Measurements from ENCODE around the gene XRCC2.
"Not testable (repeated sequence)": the region's sequence is repeated elsewhere in the genome, so short reads cannot be mapped to it uniquely, and the experiment has no call there.

The XRCC2 gene

GRCh38 chr7:152663931-152664330 is 12.0 kb downstream of the XRCC2 start:
- no peak for DNase-seq (ENCODE audit: low spot score)

GRCh38 chr7:152663148-152663740 is 12.7 kb downstream of the XRCC2 start:
- no peak for DNase-seq (ENCODE audit: low spot score)

GRCh38 chr7:152661479-152661878 is 14.5 kb downstream of the XRCC2 start:
- DNase-seq (ENCODE audit: low spot score): no peak

- no peak for DNase-seq (ENCODE audit: low spot score)
These were observed 15.9 kb downstream of the XRCC2 start for GRCh38 chr7:152660021-152660420.

DNA sequence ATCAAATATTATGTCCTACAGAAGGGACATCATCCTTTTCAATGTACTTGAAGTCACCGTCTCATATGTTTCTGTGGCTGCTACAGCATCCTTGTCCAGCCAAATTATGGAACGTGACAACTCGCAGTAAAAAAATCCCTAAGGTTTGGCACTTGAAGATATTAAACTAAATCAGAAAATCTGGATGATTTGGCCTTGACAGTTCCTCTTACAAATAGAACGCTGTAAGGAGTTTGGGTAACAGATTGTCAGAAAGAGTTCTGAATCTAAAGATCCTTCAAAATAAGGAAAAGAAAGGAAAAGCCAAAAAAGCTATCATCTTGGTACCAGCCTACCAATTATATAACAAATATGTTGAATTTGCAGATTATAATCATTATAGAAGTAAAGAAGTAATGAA is 21.0 kb downstream of the XRCC2 start:
- DNase-seq (ENCODE audit: low spot score): no peak

DNA sequence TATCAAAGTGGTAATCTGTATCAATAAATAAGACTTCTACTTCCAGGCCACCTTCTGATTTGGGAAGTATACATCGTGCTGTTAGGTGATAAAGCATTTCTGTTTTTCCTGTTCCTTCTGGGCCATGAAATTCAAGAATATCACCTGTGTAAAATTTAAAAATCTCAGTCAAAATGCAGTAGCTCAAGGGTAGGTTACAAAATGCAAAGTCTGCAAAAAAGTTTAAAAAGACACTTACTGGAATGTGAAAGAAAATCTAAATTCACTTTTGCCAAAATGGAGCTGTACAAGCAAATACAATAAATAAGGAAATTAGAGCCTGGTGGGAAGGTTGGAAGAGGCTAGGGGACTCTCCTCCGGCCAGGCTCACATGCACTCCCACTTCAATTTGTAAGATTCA is 26.7 kb downstream of the XRCC2 start:
- no peak for DNase-seq (ENCODE audit: low spot score)

DNA sequence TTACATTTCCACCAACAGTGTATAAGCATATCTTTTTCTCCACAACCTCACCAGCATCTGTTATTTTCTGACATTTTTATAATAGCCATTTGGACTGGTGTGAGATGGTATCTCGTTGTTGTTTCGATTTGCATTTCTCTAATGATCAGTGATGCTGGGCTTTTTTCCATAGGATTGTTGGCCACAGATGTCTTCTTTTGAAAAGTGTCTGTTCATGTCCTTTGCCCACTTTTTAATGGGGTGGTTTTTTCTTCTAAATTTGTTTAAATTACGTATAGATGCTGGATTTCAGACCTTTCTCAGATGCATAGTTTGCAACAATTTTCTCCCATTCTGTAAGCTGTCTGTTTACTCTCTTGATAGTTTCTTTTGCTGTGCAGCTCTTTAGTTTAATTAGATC is 28.9 kb downstream of the XRCC2 start:
- DNase-seq (ENCODE audit: low spot score): no peak

DNA sequence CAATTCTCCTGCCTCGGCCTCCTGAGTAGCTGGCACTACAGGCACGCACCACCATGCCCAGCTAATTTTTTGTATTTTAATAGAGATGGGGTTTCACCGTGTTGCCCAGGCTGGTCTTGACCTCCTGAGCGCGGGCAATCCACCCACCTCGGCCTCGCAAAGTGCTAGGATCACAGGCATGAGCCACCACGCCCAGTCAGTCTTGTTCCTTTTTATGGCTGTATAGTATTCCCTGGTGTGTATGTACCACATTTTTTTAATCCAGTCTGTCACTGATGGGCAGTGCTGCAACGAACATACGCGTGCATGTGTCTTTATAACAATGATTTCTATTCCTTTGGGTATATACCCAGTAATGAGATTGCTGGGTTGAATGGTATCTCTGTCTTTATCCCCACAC is 29.4 kb downstream of the XRCC2 start:
- not testable (repeated sequence) for DNase-seq (ENCODE audit: low spot score)

- DNase-seq (ENCODE audit: low spot score): no peak
These were observed 31.9 kb downstream of the XRCC2 start for GRCh38 chr7:152643979-152644559.

GRCh38 chr7:152641384-152641783 is 34.6 kb downstream of the XRCC2 start:
- DNase-seq (ENCODE audit: low spot score): no peak

DNA sequence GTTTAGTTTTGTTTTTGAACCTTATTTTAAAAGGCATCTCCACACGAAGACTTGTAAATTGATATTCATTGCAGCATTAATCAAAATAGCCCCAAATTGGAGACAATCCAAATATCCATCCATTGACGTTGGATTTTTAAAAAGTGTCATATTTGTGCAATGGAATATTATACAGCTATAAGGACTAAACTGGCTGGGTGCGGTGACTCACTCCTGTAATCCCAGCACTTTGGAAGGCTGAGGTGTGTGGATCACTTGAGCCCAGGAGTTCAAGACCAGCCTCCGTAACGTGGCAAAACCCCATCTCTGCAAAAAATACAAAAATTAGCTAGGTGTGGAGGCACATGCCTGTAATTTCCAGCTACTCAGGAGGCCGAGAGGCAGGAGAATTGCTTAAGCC is 35.1 kb downstream of the XRCC2 start:
- DNase-seq (ENCODE audit: low spot score): no peak

- DNase-seq (ENCODE audit: low spot score): no peak
These were observed 37.9 kb downstream of the XRCC2 start for GRCh38 chr7:152637920-152638580.

- DNase-seq (ENCODE audit: low spot score): no peak
These were observed 38.8 kb downstream of the XRCC2 start for GRCh38 chr7:152637161-152637560.

GRCh38 chr7:152636441-152636840 is 39.5 kb downstream of the XRCC2 start:
- DNase-seq (ENCODE audit: low spot score): no peak

- no peak for DNase-seq (ENCODE audit: low spot score)
These were observed 42.4 kb downstream of the XRCC2 start for GRCh38 chr7:152633504-152633903.

DNA sequence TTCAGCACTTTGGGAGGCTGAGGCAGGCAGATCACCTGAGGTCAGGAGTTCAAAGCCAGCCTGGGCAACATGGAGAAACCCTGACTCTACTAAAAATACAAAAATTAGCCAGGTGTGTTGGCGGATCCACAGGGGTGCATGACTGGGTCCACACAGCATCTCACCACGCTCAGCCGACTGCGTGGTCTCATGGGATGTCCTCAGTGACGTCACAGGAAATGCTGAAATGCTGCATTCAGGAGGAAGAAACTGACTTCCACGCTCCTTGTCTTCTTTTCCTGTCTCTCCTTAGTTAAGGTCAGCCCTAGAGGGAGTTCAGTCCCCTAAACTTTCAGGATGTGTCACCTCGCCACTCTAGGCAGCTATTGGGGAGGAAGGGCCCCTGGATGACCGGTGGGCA is 42.9 kb downstream of the XRCC2 start:
- no peak for DNase-seq (ENCODE audit: low spot score)

DNA sequence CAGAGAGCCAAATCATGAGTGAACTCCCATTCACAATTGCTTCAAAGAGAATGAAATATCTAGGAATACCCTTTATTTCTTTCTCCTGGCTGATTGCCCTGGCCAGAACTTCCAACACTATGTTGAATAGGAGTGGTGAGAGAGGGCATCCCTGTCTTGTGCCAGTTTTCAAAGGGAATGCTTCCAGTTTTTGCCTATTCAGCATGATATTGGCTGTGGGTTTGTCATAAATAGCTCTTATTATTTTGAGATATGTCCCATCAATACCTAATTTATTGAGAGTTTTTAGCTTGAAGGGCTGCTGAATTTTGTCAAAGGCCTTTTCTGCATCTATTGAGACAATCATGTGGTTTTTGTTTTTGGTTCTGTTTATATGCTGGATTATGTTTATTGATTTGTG is 47.2 kb downstream of the XRCC2 start:
- not testable (repeated sequence) for DNase-seq (ENCODE audit: low spot score)

GRCh38 chr7:152624228-152624627 is 51.7 kb downstream of the XRCC2 start:
- no peak for DNase-seq (ENCODE audit: low spot score)

DNA sequence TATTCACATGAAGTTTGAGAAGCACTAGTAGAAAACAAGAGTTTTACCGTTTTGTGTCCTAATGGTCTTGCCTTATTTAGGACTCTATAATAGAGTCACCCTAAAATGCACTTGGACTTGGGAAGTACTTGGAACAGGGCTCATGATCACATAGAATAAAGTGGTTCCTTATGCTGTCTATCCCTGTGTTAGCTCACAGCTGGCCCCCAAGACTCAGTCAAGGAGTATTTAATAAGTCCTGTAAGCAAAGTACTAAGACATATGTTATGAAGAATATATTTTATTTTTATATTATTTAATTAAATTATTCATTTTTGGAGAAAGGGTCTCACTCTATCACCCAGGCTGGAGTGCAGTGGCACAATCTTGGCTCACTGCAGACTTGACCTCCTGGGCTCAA is 54.5 kb downstream of the XRCC2 start:
- no peak for DNase-seq (ENCODE audit: low spot score)

DNA sequence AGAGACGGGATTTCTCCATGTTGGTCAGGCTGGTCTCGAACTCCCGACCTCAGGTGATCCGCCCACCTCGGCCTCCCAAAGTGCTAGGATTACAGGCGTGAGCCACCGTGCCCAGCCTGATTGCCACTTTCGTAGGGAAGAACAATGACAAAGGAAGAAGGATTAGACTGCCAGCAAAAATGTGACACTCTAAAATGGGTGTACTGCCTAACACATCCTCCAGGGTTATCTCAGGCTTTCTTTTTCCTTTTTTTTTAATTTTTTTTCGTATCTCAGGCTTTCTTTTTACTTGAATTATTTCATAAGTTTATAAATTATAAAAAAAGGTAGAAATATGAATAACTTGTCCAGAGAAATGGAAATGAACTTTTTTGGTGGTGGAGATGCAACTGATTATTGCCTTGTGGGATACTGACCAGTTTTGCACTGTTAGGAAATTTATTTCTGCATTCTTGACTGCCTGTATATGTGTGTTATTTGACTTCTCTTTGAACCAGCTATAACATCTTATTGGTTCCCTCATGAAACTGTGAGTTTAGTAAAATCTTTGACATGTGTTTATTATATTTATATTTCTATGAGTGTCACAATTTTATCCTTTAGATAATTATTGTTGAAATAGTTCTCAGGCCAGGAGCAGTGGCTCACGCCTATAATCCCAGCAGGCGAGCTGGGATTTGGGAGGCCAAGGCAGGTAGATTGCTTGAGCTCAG is 56.8 kb downstream of the XRCC2 start:
- DNase-seq (ENCODE audit: low spot score): no peak

DNA sequence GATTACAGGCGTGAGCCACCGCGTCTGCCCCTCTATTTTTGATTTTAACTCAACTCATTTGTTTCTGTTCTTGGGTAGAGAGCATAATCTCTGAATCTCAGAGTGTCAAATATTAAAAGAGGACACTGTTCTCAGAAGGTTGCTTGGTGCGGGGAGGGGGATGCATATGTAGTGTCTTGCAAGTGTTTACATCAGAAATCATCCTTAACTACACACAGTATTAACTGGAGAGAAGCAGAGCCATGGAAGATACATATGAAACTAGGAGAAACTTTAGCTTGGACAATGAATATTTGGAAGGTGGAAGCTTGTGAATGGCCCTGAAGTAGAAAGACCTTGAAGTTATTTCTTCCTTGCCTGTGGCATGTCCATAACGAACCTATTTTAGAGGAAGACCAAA is 57.5 kb downstream of the XRCC2 start:
- no peak for DNase-seq (ENCODE audit: low spot score)

DNA sequence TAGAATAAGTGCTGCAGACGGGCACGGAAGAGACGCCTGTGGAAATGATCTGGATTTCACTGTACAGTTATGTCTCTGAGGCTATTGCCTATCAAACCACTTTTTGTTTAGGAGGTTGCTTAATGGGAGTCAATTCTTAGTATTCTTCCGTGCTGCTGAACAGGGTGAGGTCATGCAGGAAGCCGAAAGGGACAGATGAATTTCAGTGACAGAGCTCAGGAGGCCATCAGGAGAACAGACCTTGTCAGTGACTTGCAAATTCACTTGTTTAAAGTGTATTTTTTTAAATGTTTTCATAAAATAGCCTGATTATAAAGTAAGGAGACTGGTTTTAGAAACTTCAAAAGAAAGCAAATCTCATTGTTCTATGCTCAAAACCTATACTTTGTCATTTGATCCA is 58.9 kb downstream of the XRCC2 start:
- DNase-seq (ENCODE audit: low spot score): no peak

GRCh38 chr7:152615031-152615741 is 60.8 kb downstream of the XRCC2 start:
- DNase-seq (ENCODE audit: low spot score): no peak

All from GM03348 (cell line).